Keratinocyte (primary cell): Measurements from ENCODE around the gene PDZRN3. TPM values are rescaled to one million over a fixed set of nuclear protein-coding genes. Genes with fewer than 3 reads are reported as not detected.

Experiments
- DNase-seq: peaks from one replicate; pipeline ENCODE4 v3.0.0-alpha.2; 2011; ENCODE audit warnings: low read depth, missing footprints, low spot score
- FAIRE-seq: peaks from 2 replicates; lab custom pipeline; 2011; peaks lifted over from hg19 to GRCh38; lab: Jason Lieb, UNC
- H2AFZ ChIP-seq: 2 replicates; pipeline ENCODE4 v1.6.0; 2012; ENCODE audit warnings: low read length, control low read depth, inconsistent platforms; ENCODE audit not compliant: control insufficient read depth
- H3K27ac ChIP-seq: 2 replicates; pipeline ENCODE4 v1.5.1; 2011; ENCODE audit warnings: low read length; ENCODE audit not compliant: control insufficient read depth, insufficient read depth
- H3K27me3 ChIP-seq: 3 replicates; pipeline ENCODE4 v1.6.0; 2011; ENCODE audit warnings: low read length; ENCODE audit not compliant: control insufficient read depth, insufficient read depth; ENCODE audit errors: extremely low read depth
- H3K36me3 ChIP-seq, 2 experiments: 2 replicates in 1 of 2; 3 replicates in 1 of 2; pipeline ENCODE4 v1.5.1; 2011; ENCODE audit warnings: low read length in 2 of 2, mild to moderate bottlenecking in 1 of 2; ENCODE audit not compliant: control insufficient read depth in 2 of 2, insufficient read depth in 2 of 2; ENCODE audit errors: extremely low read depth in 1 of 2
- H3K4me1 ChIP-seq: 3 replicates; pipeline ENCODE4 v1.5.1; 2011; ENCODE audit warnings: low read length; ENCODE audit not compliant: control insufficient read depth, insufficient read depth; ENCODE audit errors: extremely low read depth
- H3K4me2 ChIP-seq: 3 replicates; pipeline ENCODE4 v1.6.0; 2011; ENCODE audit warnings: low read depth, low read length; ENCODE audit not compliant: control insufficient read depth, insufficient read depth; ENCODE audit errors: extremely low read depth
- H3K4me3 ChIP-seq, 3 experiments: fragments of 200-600 bp in 1 of 3; sonication (generic) in 1 of 3; 2 replicates in 2 of 3; 3 replicates in 1 of 3; pipeline ENCODE4 v1.5.1; 2011 to 2016; ENCODE audit warnings: low read length in 3 of 3, mild to moderate bottlenecking in 3 of 3, control low read depth in 2 of 3, inconsistent platforms in 1 of 3, low read depth in 1 of 3, mixed read lengths in 1 of 3, mixed run types in 1 of 3, moderate library complexity in 1 of 3; ENCODE audit not compliant: control insufficient read depth in 2 of 3, insufficient read depth in 2 of 3; ENCODE audit errors: extremely low read depth in 1 of 3
- H3K79me2 ChIP-seq: 2 replicates; pipeline ENCODE4 v1.6.0; 2012; ENCODE audit warnings: low read length; ENCODE audit not compliant: control insufficient read depth, insufficient read depth
- H3K9ac ChIP-seq: 3 replicates; pipeline ENCODE4 v1.6.0; 2011; ENCODE audit warnings: low read length; ENCODE audit not compliant: control insufficient read depth, insufficient read depth; ENCODE audit errors: extremely low read depth
- H3K9me1 ChIP-seq: 3 replicates; pipeline ENCODE4 v1.6.0; 2011; ENCODE audit warnings: low read length; ENCODE audit not compliant: control insufficient read depth, insufficient read depth; ENCODE audit errors: extremely low read depth
- H3K9me3 ChIP-seq: 2 replicates; pipeline ENCODE4 v1.5.1; 2012; ENCODE audit warnings: low read depth, low read length; ENCODE audit not compliant: control insufficient read depth
- H4K20me1 ChIP-seq: 3 replicates; pipeline ENCODE4 v1.6.0; 2011; ENCODE audit warnings: low read length; ENCODE audit not compliant: control insufficient read depth, insufficient read depth; ENCODE audit errors: extremely low read depth
- CTCF ChIP-seq, 3 experiments: IDR thresholded peaks in 1 of 3; conservative IDR thresholded peaks in 1 of 3; optimal IDR thresholded peaks in 1 of 3; 2 replicates in 2 of 3; 3 replicates in 1 of 3; pipeline versions ENCODE3 to v1.5.1; 2011; ENCODE audit warnings: low read length in 3 of 3, mild to moderate bottlenecking in 3 of 3, moderate library complexity in 2 of 3, control low read depth in 1 of 3, inconsistent platforms in 1 of 3; ENCODE audit not compliant: insufficient read depth in 2 of 3; ENCODE audit errors: extremely low read depth in 1 of 3
- EZH2 ChIP-seq: IDR thresholded peaks from one replicate; pipeline ENCODE4 v1.6.1; 2012; ENCODE audit warnings: inconsistent platforms, mild to moderate bottlenecking, low read length, moderate library complexity
- dilution Hi-C: fragments of 300-500 bp; cut with MboI; formaldehyde crosslinking; loops from one replicate; pipeline ENCODE4 v1.7.0; 2020; ENCODE audit warnings: low sequenced_read_pairs; ENCODE audit not compliant: extremely low pct_ligation_motif_present
- polyA plus RNA-seq, 5 experiments: library from polyadenylated mRNA; depleted of rRNA in 3 of 5; stranded (reverse) in 3 of 5; stranded (forward) in 1 of 5; unstranded in 1 of 5; fragments of >200 nt; gene quantifications; 1 replicate in 1 of 5; 2 replicates in 3 of 5; 3 replicates in 1 of 5; pipeline versions ENCODE4 v1.2.1 to v1.2.3, GENCODE V29; 2011 to 2012; ENCODE audit warnings: missing spikeins in 2 of 5, low read depth in 1 of 5, low replicate concordance in 1 of 5

The PDZRN3 gene
- polyA plus RNA-seq, 1 donor (not counting 4 experiments of a cell fraction or from before 2014, with no cell fraction given): not detected

GRCh38 chr3:73383470-73384049, 241.2 kb downstream of the PDZRN3 start:
- Histone ChIP-seq H3K27me3 (no peaks in the 10 kb centered on the region), H2AFZ (no peak overlapping the region), H3K4me3 (no peak overlapping the region), H3K9me3 (peaks cover 5% of the 10 kb centered on the region), H3K9me1 (no peaks in the 10 kb centered on the region), H3K9ac (no peak overlapping the region), H3K4me1 (no peaks in the 10 kb centered on the region), H3K79me2 (no peaks in the 10 kb centered on the region), H3K27ac (no peak overlapping the region), H3K4me2 (no peak overlapping the region), H4K20me1 (no peaks in the 10 kb centered on the region), H3K36me3 (no peaks in the 10 kb centered on the region)
- DNase-seq (no peak), FAIRE-seq (no peak)
- TF ChIP-seq EZH2: no peak
- no peak for TF ChIP-seq CTCF (optimal IDR thresholded peaks at IDR 0.05 in 1 of 3, IDR thresholded peaks at IDR 0.05 in 1 of 3, conservative IDR thresholded peaks at IDR 0.05 in 1 of 3; ENCODE audit: extremely low read depth in 1 of 3, insufficient read depth in 2 of 3, low read length in 3 of 3)
- dilution Hi-C loops: no loop called here

GRCh38 chr3:73381551-73381950, 243.2 kb downstream of the PDZRN3 start:
- no peak overlapping the region for H3K4me2 ChIP-seq
- no peak overlapping the region for H3K27ac ChIP-seq
- dilution Hi-C loops: no loop called here
- H3K9ac ChIP-seq: no peak overlapping the region
- no peak for FAIRE-seq
- no peaks in the 10 kb centered on the region for H3K9me1 ChIP-seq
- no peaks in the 10 kb centered on the region for H3K79me2 ChIP-seq
- H3K4me3 ChIP-seq: no peak overlapping the region
- H2AFZ ChIP-seq: no peak overlapping the region
- no peak for DNase-seq
- H4K20me1 ChIP-seq: no peaks in the 10 kb centered on the region
- no peaks in the 10 kb centered on the region for H3K4me1 ChIP-seq
- no peak for TF ChIP-seq CTCF (optimal IDR thresholded peaks at IDR 0.05 in 1 of 3, IDR thresholded peaks at IDR 0.05 in 1 of 3, conservative IDR thresholded peaks at IDR 0.05 in 1 of 3; ENCODE audit: extremely low read depth in 1 of 3, insufficient read depth in 2 of 3, low read length in 3 of 3)
- H3K27me3 ChIP-seq: no peaks in the 10 kb centered on the region
- no peaks in the 10 kb centered on the region for H3K36me3 ChIP-seq
- peaks cover 5% of the 10 kb centered on the region for H3K9me3 ChIP-seq
